ENCODE results near the gene MLLT6. TPM values are rescaled to one million over a fixed set of nuclear protein-coding genes. Genes with fewer than 3 reads are reported as not detected.

The MLLT6 gene
- total RNA-seq, 4 donors from 2014 or later = 69.2 to 297 (median 190) TPM

- no peak overlapping the region for H3K4me3 ChIP-seq
- H3K36me3 ChIP-seq = peaks cover 0 to 81% (median 0%) of the 10 kb centered on the region in 3 donors
- DNase-seq = no peak
- no peaks in the 10 kb centered on the region for H3K27me3 ChIP-seq
- H3K27ac ChIP-seq = no peak overlapping the region
- no peaks in the 10 kb centered on the region for H3K9me3 ChIP-seq
- peaks cover 0 to 15% (median 0%) of the 10 kb centered on the region in 4 donors for H3K4me1 ChIP-seq
- TF ChIP-seq POLR2A (IDR thresholded peaks at IDR 0.05) (no peak), CTCF (IDR thresholded peaks at IDR 0.05) (no peak)
These were observed 14.3 kb downstream of the MLLT6 start for GRCh38 chr17:38719289-38719942.

GRCh38 chr17:38719943-38720641, 15.0 kb downstream of the MLLT6 start:
- H3K27me3 ChIP-seq = no peaks in the 10 kb centered on the region
- no peak overlapping the region for H3K27ac ChIP-seq
- no peak overlapping the region for H3K4me3 ChIP-seq
- H3K4me1 ChIP-seq = peaks cover 0 to 22% (median 0%) of the 10 kb centered on the region in 4 donors
- no peak for DNase-seq
- no peaks in the 10 kb centered on the region for H3K9me3 ChIP-seq
- H3K36me3 ChIP-seq = peaks cover 0 to 75% (median 0%) of the 10 kb centered on the region in 3 donors
- TF ChIP-seq POLR2A (IDR thresholded peaks at IDR 0.05) (no peak), CTCF (IDR thresholded peaks at IDR 0.05) (no peak)

- Histone ChIP-seq H3K27me3 (no peaks in the 10 kb centered on the region), H3K9me3 (no peaks in the 10 kb centered on the region), H3K36me3 (peaks cover 0 to 66% (median 0%) of the 10 kb centered on the region in 3 donors), H3K4me1 (peaks cover 0 to 31% (median 0%) of the 10 kb centered on the region in 4 donors), H3K27ac (no peak overlapping the region), H3K4me3 (no peak overlapping the region)
- TF ChIP-seq POLR2A (IDR thresholded peaks at IDR 0.05) = no peak
- TF ChIP-seq CTCF (IDR thresholded peaks at IDR 0.05) = no peak
- no peak for DNase-seq
These were observed 15.9 kb downstream of the MLLT6 start for GRCh38 chr17:38720941-38721340.

GRCh38 chr17:38721802-38722201, 16.7 kb downstream of the MLLT6 start:
- no peak overlapping the region for H3K27ac ChIP-seq
- H3K4me3 ChIP-seq = no peak overlapping the region
- H3K36me3 ChIP-seq = peaks cover 0 to 58% (median 0%) of the 10 kb centered on the region in 3 donors
- peaks cover 0 to 32% (median 0%) of the 10 kb centered on the region in 4 donors for H3K4me1 ChIP-seq
- no peak for DNase-seq
- H3K9me3 ChIP-seq = no peaks in the 10 kb centered on the region
- H3K27me3 ChIP-seq = no peaks in the 10 kb centered on the region
- TF ChIP-seq CTCF (IDR thresholded peaks at IDR 0.05) = no peak
- TF ChIP-seq POLR2A (IDR thresholded peaks at IDR 0.05) = no peak

- peak in 2 of 3 donors; percentile 65 to 74 for DNase-seq
- peak overlapping the region in 1 of 4 donors; percentile 76 for H3K27ac ChIP-seq
- H3K27me3 ChIP-seq = no peaks in the 10 kb centered on the region
- no peak overlapping the region for H3K4me3 ChIP-seq
- peaks cover 3 to 39% (median 20%) of the 10 kb centered on the region in 4 donors for H3K4me1 ChIP-seq
- peaks cover 0 to 34% (median 0%) of the 10 kb centered on the region in 3 donors for H3K36me3 ChIP-seq
- TF ChIP-seq POLR2A (IDR thresholded peaks at IDR 0.05) = no peak
- no peak for TF ChIP-seq CTCF (IDR thresholded peaks at IDR 0.05)
- no peaks in the 10 kb centered on the region for H3K9me3 ChIP-seq
These were observed 19.4 kb downstream of the MLLT6 start for GRCh38 chr17:38724337-38724988.
